Thyroid gland (tissue), 4 donors: ENCODE data around the gene NKAPL. TPM values are rescaled to one million over a fixed set of nuclear protein-coding genes. Genes with fewer than 3 reads are reported as not detected.

Experiments
- DNase-seq, 2 donors: peaks; one replicate each; pipeline ENCODE4 v3.0.0-alpha.2; 2019
- H3K27ac ChIP-seq, 3 donors: fragments of 200-600 bp; sonication (generic); 1 replicate in 2 of 3; 2 replicates in 1 of 3; pipeline ENCODE4 v1.5.1; 2016 to 2019; ENCODE audit warnings: mild to moderate bottlenecking in 1 of 3, moderate library complexity in 1 of 3
- H3K27me3 ChIP-seq: fragments of 200-600 bp; sonication (generic); one replicate; pipeline ENCODE4 v1.5.1; 2019
- H3K36me3 ChIP-seq, 2 donors: fragments of 200-600 bp; sonication (generic); one replicate each; pipeline ENCODE4 v1.5.1; 2016 to 2019
- H3K4me1 ChIP-seq, 2 donors: fragments of 200-600 bp; sonication (generic); one replicate each; pipeline ENCODE4 v1.5.1; 2017 to 2019
- H3K4me3 ChIP-seq, 3 donors: fragments of 200-600 bp; sonication (generic); replicated peaks in 1 of 3; 1 replicate in 2 of 3; 2 replicates in 1 of 3; pipeline ENCODE4 v1.5.1; 2016; ENCODE audit warnings: mild to moderate bottlenecking in 1 of 3
- H3K9me3 ChIP-seq: fragments of 200-600 bp; sonication (generic); one replicate; pipeline ENCODE4 v1.5.1; 2017
- POLR2A ChIP-seq, 2 donors: fragments of 450-650 bp; IDR thresholded peaks; one replicate each; pipeline ENCODE4 v1.6.1; 2017; ENCODE audit warnings: antibody characterized with exemption in 2 of 2, mild to moderate bottlenecking in 2 of 2, moderate library complexity in 1 of 2
- WGBS, 2 donors: methylation state at CpG; one replicate each; pipeline ENCODE4 v1.1.5; 2017; 5-methylcytosine and 5-hydroxymethylcytosine counted together
- intact Hi-C: fragments of 100-400 bp; cut with DNase I; formaldehyde crosslinking; loops from one replicate; pipeline ENCODE4 v1.15.1; 2023
- total RNA-seq, 4 donors: library from RNA; depleted of rRNA; stranded (reverse); fragments of >200 nt; gene quantifications; one replicate each; pipeline ENCODE4 v1.2.3, GENCODE V29; 2016
- TF ChIP-seq, protein P1 (sequence below), 6 experiments: fragments of 200-600 bp in 3 of 6; fragments of 450-650 bp in 3 of 6; sonication (generic) in 3 of 6; IDR thresholded peaks; one replicate each; pipeline ENCODE4 v1.5.1; 2016 to 2019; ENCODE audit warnings: antibody characterized with exemption in 6 of 6, mild to moderate bottlenecking in 2 of 6, inconsistent platforms in 1 of 6, moderate library complexity in 1 of 6

The NKAPL gene
- total RNA-seq, 4 donors from 2014 or later = 0.67 to 0.68 (median 0.67) TPM; not detected in 1

DNA sequence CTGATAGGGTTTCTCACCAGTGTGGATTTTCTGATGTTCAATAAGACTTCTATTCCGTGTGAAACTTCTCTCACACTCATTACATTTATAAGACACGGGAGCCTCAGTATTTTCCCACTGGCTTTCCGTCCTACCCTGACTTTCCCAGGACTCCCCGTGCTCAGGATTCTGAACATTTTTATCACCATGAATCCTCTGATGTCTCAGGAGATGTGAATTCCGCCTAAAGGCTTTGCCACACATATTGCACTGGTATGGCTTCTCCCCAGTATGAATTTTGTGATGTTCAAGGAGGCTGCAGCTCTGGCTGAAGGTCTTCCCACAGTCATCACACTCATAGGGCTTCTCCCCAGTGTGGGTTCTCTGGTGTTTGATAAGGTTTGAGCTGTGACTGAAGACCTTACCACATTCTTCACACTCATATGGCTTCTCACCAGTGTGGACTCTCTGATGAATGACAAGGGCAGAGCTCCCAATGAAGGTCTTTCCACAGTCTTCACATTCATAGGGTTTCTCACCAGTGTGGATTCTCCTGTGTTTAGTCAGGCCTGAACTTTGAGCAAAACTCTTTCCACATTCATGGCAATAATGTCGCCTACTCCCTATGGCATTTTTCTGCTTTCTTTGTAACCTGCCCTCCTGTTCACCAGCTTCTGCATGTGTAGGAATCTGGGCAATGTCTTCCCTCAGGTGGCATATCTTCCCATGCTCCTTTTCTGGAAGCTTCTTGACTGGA is 13.7 kb upstream of the NKAPL start:
- peaks cover 0 to under 1% of the 10 kb centered on the region in 2 donors for H3K4me1 ChIP-seq
- no peaks in the 10 kb centered on the region for H3K9me3 ChIP-seq
- intact Hi-C loops = no loop called here
- 93% methylated on average over 6 of the region's 6 CpGs for WGBS, 2 donors
- no peaks in the 10 kb centered on the region for H3K27me3 ChIP-seq
- no peak overlapping the region for H3K4me3 ChIP-seq
- DNase-seq = no peak
- peaks cover 7 to 26% of the 10 kb centered on the region in 2 donors for H3K36me3 ChIP-seq
- TF ChIP-seq POLR2A (IDR thresholded peaks at IDR 0.05) = no peak
- TF ChIP-seq, protein P1, sequence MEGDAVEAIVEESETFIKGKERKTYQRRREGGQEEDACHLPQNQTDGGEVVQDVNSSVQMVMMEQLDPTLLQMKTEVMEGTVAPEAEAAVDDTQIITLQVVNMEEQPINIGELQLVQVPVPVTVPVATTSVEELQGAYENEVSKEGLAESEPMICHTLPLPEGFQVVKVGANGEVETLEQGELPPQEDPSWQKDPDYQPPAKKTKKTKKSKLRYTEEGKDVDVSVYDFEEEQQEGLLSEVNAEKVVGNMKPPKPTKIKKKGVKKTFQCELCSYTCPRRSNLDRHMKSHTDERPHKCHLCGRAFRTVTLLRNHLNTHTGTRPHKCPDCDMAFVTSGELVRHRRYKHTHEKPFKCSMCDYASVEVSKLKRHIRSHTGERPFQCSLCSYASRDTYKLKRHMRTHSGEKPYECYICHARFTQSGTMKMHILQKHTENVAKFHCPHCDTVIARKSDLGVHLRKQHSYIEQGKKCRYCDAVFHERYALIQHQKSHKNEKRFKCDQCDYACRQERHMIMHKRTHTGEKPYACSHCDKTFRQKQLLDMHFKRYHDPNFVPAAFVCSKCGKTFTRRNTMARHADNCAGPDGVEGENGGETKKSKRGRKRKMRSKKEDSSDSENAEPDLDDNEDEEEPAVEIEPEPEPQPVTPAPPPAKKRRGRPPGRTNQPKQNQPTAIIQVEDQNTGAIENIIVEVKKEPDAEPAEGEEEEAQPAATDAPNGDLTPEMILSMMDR (IDR thresholded peaks at IDR 0.05) = no peak
- H3K27ac ChIP-seq = no peak overlapping the region

DNA sequence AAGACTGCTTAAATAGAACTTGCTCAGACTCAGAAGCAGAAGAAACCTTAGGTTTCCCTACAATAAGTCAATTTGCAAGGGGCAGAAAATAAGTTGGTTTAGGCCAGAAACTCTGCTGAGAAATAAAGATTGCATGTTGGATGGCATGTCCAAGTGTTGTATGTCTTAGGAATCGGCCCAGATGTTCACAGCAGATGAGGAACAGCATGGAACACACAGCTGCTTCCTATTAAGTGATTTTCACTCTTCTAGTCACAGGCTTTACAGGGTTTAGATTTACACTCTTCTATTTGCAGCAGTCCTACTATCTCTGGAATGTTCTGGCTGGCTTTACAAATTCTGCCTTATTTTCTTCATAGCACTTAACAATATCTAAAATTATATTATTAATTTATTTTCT is 10.2 kb upstream of the NKAPL start:
- TF ChIP-seq POLR2A (IDR thresholded peaks at IDR 0.05) = no peak
- TF ChIP-seq, protein P1 (IDR thresholded peaks at IDR 0.05) = no peak
- Histone ChIP-seq H3K4me3 (no peak overlapping the region), H3K36me3 (peaks cover 7 to 26% of the 10 kb centered on the region in 2 donors), H3K9me3 (no peaks in the 10 kb centered on the region), H3K27ac (no peak overlapping the region), H3K27me3 (no peaks in the 10 kb centered on the region), H3K4me1 (peaks cover 6 to 15% of the 10 kb centered on the region in 2 donors)
- 90 to 91% methylated on average over 1 of the region's 1 CpG for WGBS, 2 donors
- intact Hi-C loops = no loop called here
- DNase-seq = no peak

DNA sequence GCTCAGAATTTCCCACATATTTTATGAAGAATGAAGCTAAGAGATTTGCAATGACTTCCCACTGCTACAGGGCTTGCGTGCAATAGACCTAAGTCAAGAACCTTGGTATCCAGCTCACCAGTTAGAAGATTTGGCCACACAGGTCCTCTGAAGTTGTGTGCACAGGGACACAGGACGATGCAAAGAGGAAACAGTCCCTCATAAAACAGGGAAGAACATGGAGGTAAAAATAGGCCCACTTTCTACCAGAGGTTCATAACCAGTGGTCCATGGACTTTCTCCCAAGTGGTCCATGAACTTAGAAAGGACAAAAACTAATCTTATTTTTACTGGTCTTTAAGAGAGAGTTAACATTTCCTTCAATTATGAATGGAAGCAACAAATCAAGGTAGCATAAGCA is 8.3 kb upstream of the NKAPL start:
- WGBS, 2 donors = 72 to 84% methylated on average over 2 of the region's 2 CpGs
- no peak overlapping the region for H3K27ac ChIP-seq
- H3K27me3 ChIP-seq = no peaks in the 10 kb centered on the region
- intact Hi-C loops = no loop called here
- peaks cover 6 to 15% of the 10 kb centered on the region in 2 donors for H3K4me1 ChIP-seq
- DNase-seq = no peak
- no peak overlapping the region for H3K4me3 ChIP-seq
- H3K9me3 ChIP-seq = no peaks in the 10 kb centered on the region
- TF ChIP-seq, protein P1 (IDR thresholded peaks at IDR 0.05) = no peak
- TF ChIP-seq POLR2A (IDR thresholded peaks at IDR 0.05) = no peak
- H3K36me3 ChIP-seq = peaks cover 2 to 17% of the 10 kb centered on the region in 2 donors

DNA sequence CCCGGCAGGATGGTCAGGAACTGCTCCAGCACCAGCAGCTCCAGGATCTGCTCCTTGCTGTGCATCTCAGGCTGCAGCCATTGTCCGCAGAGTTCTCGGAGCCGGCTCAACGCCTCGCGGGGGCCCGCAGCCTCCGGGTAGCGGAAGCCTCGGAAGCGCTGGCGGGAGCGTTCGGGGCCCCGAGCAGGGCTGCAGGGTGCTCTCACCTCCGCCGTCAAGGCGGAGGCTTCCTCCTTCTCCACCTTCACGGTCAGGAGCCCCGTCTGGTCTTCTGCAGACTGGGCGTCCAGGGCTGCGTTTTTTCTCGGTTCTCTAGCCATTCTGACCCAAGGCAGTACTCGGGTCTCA is 7.5 kb upstream of the NKAPL start:
- peaks cover 6 to 15% of the 10 kb centered on the region in 2 donors for H3K4me1 ChIP-seq
- peak overlapping the region in 1 of 3 donors; percentile 8 for H3K27ac ChIP-seq
- 0% methylated on average over 8 to 20 of the region's 25 CpGs for WGBS, 2 donors
- H3K4me3 ChIP-seq = peak overlapping the region; percentile 64 to 87 (median 86)
- no peak for DNase-seq
- no peaks in the 10 kb centered on the region for H3K27me3 ChIP-seq
- H3K9me3 ChIP-seq = no peaks in the 10 kb centered on the region
- TF ChIP-seq, protein P1 (IDR thresholded peaks at IDR 0.05) = no peak
- TF ChIP-seq POLR2A (IDR thresholded peaks at IDR 0.05) = no peak
- peaks cover 0 to 8% of the 10 kb centered on the region in 2 donors for H3K36me3 ChIP-seq
- intact Hi-C loops = no loop called here
